Ishikawa (cell line): ENCODE results near the gene SETD7.

Experiments
- CEBPB ChIP-seq: IDR thresholded peaks from 2 replicates; pipeline ENCODE4 v1.6.1; 2012
- EGR1 ChIP-seq: IDR thresholded peaks from 2 replicates; pipeline ENCODE4 v1.6.1; 2012
- EP300 ChIP-seq: IDR thresholded peaks from 2 replicates; pipeline ENCODE4 v1.6.1; 2012; ENCODE audit warnings: borderline replicate concordance
- FOXM1 ChIP-seq: IDR thresholded peaks from 2 replicates; pipeline ENCODE4 v1.6.1; 2012; ENCODE audit warnings: low read depth, borderline replicate concordance
- NFIC ChIP-seq: IDR thresholded peaks from 2 replicates; pipeline ENCODE4 v1.6.1; 2012
- RAD21 ChIP-seq: IDR thresholded peaks from 2 replicates; pipeline ENCODE4 v1.6.1; 2012; ENCODE audit warnings: low read depth
- TAF1 ChIP-seq: IDR thresholded peaks from 2 replicates; pipeline ENCODE4 v1.6.1; 2012; ENCODE audit warnings: low read depth, mild to moderate bottlenecking
- TCF12 ChIP-seq: IDR thresholded peaks from 2 replicates; pipeline ENCODE4 v1.6.1; 2012; ENCODE audit warnings: low read depth
- TEAD4 ChIP-seq: IDR thresholded peaks from 2 replicates; pipeline ENCODE4 v1.6.1; 2012
- YY1 ChIP-seq: IDR thresholded peaks from 2 replicates; pipeline ENCODE4 v1.6.1; 2012; ENCODE audit warnings: low read depth
- ZBTB7A ChIP-seq: IDR thresholded peaks from 2 replicates; pipeline ENCODE4 v1.6.1; 2012; ENCODE audit warnings: low read depth
- TF ChIP-seq, protein P1 (sequence below): IDR thresholded peaks from 2 replicates; pipeline ENCODE4 v1.6.1; 2012
- TF ChIP-seq, protein P2 (sequence below): IDR thresholded peaks from 2 replicates; pipeline ENCODE4 v1.6.1; 2012
- TF ChIP-seq, protein P3 (sequence below): IDR thresholded peaks from 2 replicates; pipeline ENCODE4 v1.6.1; 2012; ENCODE audit warnings: low read depth, mild to moderate bottlenecking

The SETD7 gene

DNA sequence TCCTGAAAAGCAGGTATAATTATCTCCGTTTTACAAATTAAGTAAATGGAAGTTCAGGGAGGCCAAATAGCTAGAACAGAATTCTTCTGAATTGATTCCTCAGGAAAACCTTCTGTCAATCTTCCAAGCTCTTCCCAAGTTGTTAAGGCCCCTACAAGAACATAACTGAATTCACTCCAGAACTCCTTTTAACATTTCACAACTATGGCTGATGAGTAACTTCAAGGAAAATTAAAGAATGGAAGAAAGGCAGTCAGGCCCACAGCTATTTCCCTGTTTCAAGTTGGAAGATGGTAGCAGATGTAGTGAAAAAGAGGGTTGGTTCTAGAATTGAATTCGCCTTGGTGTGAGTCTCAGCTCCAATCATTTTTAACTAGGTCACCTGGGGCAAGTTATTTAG is 15.9 kb downstream of the SETD7 start:
- TF ChIP-seq, protein P1, sequence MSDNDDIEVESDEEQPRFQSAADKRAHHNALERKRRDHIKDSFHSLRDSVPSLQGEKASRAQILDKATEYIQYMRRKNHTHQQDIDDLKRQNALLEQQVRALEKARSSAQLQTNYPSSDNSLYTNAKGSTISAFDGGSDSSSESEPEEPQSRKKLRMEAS: no peak
- TF ChIP-seq, protein P2, sequence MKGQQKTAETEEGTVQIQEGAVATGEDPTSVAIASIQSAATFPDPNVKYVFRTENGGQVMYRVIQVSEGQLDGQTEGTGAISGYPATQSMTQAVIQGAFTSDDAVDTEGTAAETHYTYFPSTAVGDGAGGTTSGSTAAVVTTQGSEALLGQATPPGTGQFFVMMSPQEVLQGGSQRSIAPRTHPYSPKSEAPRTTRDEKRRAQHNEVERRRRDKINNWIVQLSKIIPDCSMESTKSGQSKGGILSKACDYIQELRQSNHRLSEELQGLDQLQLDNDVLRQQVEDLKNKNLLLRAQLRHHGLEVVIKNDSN: no peak
- TF ChIP-seq EGR1: no peak
- no peak for TF ChIP-seq ZBTB7A

DNA sequence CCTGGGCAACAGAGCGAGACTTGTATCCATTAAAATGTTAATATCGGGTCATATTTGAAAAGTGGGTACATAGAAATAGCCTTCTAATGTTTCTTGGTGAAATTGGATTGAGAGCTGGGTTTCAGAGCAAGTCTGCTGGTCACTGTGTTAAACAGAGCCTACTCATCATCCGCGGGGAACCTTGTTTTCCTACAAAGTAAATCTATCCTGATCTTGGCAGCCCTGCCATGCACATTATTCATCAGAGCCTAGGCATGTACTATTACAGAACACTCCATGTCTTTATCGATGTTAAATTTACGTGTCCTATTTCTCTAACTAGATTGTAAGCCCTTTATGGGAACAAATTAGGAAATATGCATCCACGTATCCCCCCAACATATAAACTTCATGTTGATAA is 18.7 kb downstream of the SETD7 start:
- no peak for TF ChIP-seq EP300
- TF ChIP-seq RAD21: no peak
- TF ChIP-seq, protein P3, sequence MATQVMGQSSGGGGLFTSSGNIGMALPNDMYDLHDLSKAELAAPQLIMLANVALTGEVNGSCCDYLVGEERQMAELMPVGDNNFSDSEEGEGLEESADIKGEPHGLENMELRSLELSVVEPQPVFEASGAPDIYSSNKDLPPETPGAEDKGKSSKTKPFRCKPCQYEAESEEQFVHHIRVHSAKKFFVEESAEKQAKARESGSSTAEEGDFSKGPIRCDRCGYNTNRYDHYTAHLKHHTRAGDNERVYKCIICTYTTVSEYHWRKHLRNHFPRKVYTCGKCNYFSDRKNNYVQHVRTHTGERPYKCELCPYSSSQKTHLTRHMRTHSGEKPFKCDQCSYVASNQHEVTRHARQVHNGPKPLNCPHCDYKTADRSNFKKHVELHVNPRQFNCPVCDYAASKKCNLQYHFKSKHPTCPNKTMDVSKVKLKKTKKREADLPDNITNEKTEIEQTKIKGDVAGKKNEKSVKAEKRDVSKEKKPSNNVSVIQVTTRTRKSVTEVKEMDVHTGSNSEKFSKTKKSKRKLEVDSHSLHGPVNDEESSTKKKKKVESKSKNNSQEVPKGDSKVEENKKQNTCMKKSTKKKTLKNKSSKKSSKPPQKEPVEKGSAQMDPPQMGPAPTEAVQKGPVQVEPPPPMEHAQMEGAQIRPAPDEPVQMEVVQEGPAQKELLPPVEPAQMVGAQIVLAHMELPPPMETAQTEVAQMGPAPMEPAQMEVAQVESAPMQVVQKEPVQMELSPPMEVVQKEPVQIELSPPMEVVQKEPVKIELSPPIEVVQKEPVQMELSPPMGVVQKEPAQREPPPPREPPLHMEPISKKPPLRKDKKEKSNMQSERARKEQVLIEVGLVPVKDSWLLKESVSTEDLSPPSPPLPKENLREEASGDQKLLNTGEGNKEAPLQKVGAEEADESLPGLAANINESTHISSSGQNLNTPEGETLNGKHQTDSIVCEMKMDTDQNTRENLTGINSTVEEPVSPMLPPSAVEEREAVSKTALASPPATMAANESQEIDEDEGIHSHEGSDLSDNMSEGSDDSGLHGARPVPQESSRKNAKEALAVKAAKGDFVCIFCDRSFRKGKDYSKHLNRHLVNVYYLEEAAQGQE: no peak
- TF ChIP-seq EGR1: no peak
- no peak for TF ChIP-seq TCF12
- TF ChIP-seq, protein P2: no peak
- no peak for TF ChIP-seq CEBPB
- TF ChIP-seq FOXM1: no peak
- TF ChIP-seq YY1: no peak
- no peak for TF ChIP-seq TEAD4

DNA sequence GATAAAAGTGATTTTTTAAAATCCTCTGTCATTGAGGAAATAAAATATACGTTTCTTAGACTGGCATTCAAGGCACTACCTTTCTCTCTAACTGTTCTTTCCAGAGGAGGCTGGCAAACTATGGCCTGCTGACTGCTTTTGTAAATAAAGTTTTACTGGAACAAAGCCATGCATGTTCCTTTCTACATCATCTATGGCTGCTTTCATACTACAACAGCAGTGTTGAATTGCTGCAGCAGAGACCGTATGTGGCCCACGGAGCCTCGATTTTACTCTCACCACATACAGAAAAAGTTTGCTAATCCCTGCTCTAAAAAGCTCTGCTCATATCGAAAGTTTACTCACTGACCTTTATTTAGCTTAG is 20.2 kb downstream of the SETD7 start:
- no peak for TF ChIP-seq YY1
- no peak for TF ChIP-seq CEBPB
- TF ChIP-seq, protein P1: no peak
- TF ChIP-seq NFIC: no peak
- TF ChIP-seq RAD21: no peak
- TF ChIP-seq EGR1: no peak
- TF ChIP-seq TCF12: no peak
- TF ChIP-seq, protein P3: no peak
- no peak for TF ChIP-seq TEAD4
- TF ChIP-seq EP300: no peak

DNA sequence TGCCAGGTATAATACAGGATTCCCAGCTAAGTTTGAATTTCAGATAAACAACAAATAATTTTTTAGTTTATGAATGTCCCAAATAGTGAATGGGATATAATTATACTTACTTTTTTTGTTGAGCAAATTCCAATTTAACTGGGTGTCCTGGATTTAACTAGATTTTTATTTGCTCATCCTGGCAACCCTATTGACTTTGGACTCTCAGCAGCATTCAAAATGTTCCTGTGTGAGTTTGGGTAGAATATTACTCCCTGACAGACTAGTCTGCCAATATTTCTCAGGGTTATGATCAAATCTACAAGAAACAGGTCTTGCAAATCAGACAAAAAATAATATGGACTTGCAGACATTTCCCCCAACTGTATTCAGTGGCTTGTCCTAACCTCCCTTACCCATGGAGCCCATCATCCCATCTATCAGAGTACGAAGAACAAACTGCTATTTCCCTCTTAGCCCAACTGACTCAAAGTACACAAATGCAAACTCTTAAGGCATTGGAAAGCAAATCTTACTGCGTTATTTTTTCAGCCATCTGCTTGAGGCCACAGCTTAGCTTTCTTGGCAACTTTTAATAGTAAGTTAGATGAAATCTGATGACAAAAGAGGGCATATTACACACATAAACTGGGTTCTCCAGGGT is 20.7 kb downstream of the SETD7 start:
- TF ChIP-seq EGR1: no peak
- no peak for TF ChIP-seq TCF12
- TF ChIP-seq, protein P3: no peak
- TF ChIP-seq RAD21: no peak
- TF ChIP-seq, protein P1: no peak
- TF ChIP-seq FOXM1: no peak
- no peak for TF ChIP-seq TEAD4
- TF ChIP-seq TAF1: no peak
- TF ChIP-seq, protein P2: no peak
- no peak for TF ChIP-seq CEBPB
- TF ChIP-seq NFIC: no peak
- no peak for TF ChIP-seq ZBTB7A
- no peak for TF ChIP-seq YY1
